Thoracic aorta (tissue), 2 donors: ENCODE results near the gene PYY. TPM values are rescaled to one million over a fixed set of nuclear protein-coding genes. Genes with fewer than 3 reads are reported as not detected.
"Not testable (repeated sequence)": the region's sequence is repeated elsewhere in the genome, so short reads cannot be mapped to it uniquely, and the experiment has no call there.

Source experiments
- ATAC-seq: fragments of 150-250 bp; one replicate; pipeline ENCODE4 v1.8.0; 2017; ENCODE audit warnings: low read depth; ENCODE audit not compliant: insufficient number of reproducible peaks, low FRiP score
- DNase-seq: peaks from one replicate; pipeline ENCODE4 v3.0.0-alpha.2; 2020; ENCODE audit warnings: low spot score
- H3K27ac ChIP-seq, 2 donors: fragments of 200-600 bp; sonication (generic); 1 replicate in 1 of 2; 2 replicates in 1 of 2; pipeline ENCODE4 v1.5.1; 2016; ENCODE audit warnings: mild to moderate bottlenecking in 2 of 2, moderate library complexity in 2 of 2
- H3K27me3 ChIP-seq: fragments of 200-600 bp; sonication (generic); replicated peaks from 2 replicates; pipeline ENCODE4 v1.6.0; 2016; ENCODE audit warnings: mild to moderate bottlenecking; ENCODE audit not compliant: insufficient read depth
- H3K36me3 ChIP-seq: fragments of 200-600 bp; sonication (generic); one replicate; pipeline ENCODE4 v1.5.1; 2016
- H3K4me1 ChIP-seq, 2 donors: fragments of 200-600 bp; sonication (generic); 1 replicate in 1 of 2; 2 replicates in 1 of 2; pipeline versions ENCODE4 v1.5.1 to v1.6.0; 2016; ENCODE audit warnings: low read depth in 2 of 2, mild to moderate bottlenecking in 1 of 2; ENCODE audit not compliant: control insufficient read depth in 1 of 2
- H3K4me3 ChIP-seq: fragments of 200-600 bp; sonication (generic); 2 replicates; pipeline ENCODE4 v1.5.1; 2016; ENCODE audit warnings: mild to moderate bottlenecking
- H3K9me3 ChIP-seq: fragments of 200-600 bp; sonication (generic); 2 replicates; pipeline ENCODE4 v1.5.1; 2016
- total RNA-seq, 2 donors: library from RNA; depleted of rRNA; stranded (reverse); fragments of >200 nt; gene quantifications; one replicate each; pipeline versions ENCODE4 v1.1.0 to v1.2.3, GENCODE V29; 2016
- TF ChIP-seq, protein P1 (sequence below): fragments of 200-600 bp; sonication (generic); IDR thresholded peaks from one replicate; pipeline ENCODE4 v1.5.1; 2019; ENCODE audit warnings: antibody characterized with exemption

The PYY gene
- total RNA-seq, 2 donors from 2014 or later, result not detected

DNA sequence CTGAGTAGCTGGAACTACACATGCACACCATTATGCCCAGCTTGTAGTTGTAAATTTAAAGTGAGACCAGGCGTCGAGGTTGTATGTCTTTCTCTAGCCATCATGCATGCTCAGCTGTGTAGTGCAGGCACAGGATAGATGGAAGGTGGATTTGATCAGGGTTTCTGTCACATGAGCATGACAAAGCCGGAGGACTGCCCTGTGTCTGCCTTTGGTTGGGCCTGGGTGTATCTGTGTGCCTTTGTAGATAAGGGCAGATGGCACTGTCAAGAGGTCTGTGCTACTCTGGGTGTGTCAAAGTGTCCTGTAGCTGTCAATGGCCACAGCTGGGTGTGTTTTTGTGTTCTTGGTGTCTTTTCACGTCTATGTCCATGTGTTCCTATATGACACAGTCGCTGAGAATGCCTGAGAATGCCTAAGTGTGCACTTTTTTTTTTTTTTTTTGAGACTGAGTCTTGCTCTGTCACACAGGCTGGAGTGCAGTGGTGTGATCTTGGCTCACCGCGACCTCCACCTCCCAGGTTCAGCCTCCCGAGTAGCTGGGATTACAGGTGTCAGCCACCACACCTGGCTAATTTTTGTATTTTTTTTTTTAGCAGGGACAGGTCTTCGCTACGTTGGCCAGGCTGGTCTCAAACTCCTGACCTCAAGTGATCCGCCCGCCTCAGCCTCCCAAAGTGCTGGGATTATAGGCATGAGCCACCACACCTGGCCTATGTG, 46.6 kb upstream of the PYY start:
- Histone ChIP-seq H3K9me3 (no peaks in the 10 kb centered on the region), H3K27me3 (peaks cover 4% of the 10 kb centered on the region), H3K4me3 (no peak overlapping the region), H3K4me1 (peaks cover 4 to 10% of the 10 kb centered on the region in 2 donors), H3K36me3 (no peaks in the 10 kb centered on the region), H3K27ac (no peak overlapping the region)
- DNase-seq (no peak), ATAC-seq (no peak)
- TF ChIP-seq, protein P1, sequence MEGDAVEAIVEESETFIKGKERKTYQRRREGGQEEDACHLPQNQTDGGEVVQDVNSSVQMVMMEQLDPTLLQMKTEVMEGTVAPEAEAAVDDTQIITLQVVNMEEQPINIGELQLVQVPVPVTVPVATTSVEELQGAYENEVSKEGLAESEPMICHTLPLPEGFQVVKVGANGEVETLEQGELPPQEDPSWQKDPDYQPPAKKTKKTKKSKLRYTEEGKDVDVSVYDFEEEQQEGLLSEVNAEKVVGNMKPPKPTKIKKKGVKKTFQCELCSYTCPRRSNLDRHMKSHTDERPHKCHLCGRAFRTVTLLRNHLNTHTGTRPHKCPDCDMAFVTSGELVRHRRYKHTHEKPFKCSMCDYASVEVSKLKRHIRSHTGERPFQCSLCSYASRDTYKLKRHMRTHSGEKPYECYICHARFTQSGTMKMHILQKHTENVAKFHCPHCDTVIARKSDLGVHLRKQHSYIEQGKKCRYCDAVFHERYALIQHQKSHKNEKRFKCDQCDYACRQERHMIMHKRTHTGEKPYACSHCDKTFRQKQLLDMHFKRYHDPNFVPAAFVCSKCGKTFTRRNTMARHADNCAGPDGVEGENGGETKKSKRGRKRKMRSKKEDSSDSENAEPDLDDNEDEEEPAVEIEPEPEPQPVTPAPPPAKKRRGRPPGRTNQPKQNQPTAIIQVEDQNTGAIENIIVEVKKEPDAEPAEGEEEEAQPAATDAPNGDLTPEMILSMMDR, result no peak

DNA sequence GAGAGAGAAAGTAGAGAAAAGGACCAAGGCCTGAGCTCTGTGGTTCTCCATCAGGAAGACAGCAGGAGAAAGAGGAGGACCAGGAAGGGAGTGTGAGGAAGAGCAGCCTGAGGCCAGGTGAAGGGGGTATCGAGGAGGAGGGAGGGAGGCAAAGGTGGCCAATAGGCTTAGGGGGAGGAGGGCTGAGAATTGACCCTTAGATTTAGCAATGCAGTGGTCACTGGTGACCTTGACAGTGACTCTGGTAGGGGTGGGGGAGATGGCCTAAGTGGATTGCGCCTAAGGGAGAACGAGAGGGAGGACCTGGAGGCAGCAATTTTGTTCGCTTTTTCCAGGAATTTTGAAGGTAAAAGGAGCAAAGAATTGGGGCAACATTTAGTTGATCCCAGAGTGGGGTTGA, 45.3 kb upstream of the PYY start:
- no peaks in the 10 kb centered on the region for H3K27me3 ChIP-seq
- no peak overlapping the region for H3K27ac ChIP-seq
- H3K36me3 ChIP-seq, result no peaks in the 10 kb centered on the region
- ATAC-seq, result no peak
- H3K4me3 ChIP-seq, result no peak overlapping the region
- TF ChIP-seq, protein P1, result no peak
- peaks cover 0 to 11% of the 10 kb centered on the region in 2 donors for H3K4me1 ChIP-seq
- DNase-seq, result no peak
- H3K9me3 ChIP-seq, result no peaks in the 10 kb centered on the region

DNA sequence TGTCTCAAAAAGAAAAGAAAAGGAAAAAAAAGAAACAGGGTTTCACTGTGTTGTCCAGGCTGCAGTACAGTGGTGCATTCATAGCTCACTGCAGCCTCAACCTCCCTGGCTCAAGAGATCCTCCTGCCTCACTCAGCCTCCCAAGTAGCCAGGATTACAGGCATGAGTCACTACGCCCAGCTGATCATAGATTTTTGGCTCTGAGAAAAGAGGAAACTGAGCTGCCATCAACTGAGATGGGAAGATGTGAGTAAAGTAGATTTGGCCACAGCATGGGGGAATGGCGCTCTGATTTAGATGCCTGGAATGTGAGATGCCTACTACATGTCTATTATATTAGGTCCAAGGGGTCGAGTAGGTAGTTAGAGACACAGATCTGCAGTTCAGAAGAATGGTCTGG, 44.8 kb upstream of the PYY start:
- Histone ChIP-seq H3K27ac (no peak overlapping the region), H3K27me3 (no peaks in the 10 kb centered on the region), H3K4me3 (no peak overlapping the region), H3K4me1 (peaks cover 0 to 11% of the 10 kb centered on the region in 2 donors), H3K36me3 (no peaks in the 10 kb centered on the region), H3K9me3 (no peaks in the 10 kb centered on the region)
- ATAC-seq, result no peak
- TF ChIP-seq, protein P1, result no peak
- no peak for DNase-seq

DNA sequence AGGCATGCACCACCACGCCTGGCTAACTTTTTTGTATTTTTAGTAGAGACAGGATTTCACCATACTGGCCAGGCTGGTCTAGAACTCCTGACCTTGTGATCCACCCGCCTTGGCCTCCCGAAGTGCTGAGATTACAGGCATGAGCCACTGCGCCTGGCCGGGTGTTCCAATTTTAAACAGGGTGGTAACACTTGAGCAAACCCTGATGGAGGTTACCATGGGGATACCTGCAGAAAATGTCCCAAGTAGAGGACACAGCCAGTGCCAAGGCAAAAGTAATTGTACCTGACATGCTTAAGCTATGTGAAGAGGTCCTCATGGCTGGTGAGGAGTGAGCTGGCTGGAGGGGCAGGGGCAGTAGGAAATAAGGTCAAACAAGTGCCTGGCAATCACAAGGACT, 43.4 kb upstream of the PYY start:
- H3K36me3 ChIP-seq, H3K27ac ChIP-seq, ATAC-seq, H3K27me3 ChIP-seq, H3K9me3 ChIP-seq, H3K4me3 ChIP-seq, DNase-seq: not testable (repeated sequence)
- H3K4me1 ChIP-seq, result peaks cover 0 to 11% of the 10 kb centered on the region in 2 donors

DNA sequence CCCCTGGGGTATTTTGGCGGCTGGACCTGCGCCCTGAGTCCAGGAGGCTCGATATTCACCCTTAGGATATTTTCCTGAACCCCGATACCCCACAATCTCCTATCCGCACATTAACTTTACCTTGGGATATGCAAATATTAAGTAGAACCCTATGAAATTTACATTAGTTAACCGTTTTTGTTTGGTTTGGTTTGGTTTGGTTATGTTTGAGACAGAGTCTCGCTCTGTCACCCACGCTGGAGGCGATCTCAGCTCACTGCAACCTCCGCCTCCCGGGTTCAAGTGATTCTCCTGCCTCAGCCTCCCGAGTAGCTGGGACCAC, 41.4 kb upstream of the PYY start:
- H3K27ac ChIP-seq, result no peak overlapping the region
- no peaks in the 10 kb centered on the region for H3K9me3 ChIP-seq
- H3K36me3 ChIP-seq, result no peaks in the 10 kb centered on the region
- DNase-seq, result no peak
- peaks cover 0 to 11% of the 10 kb centered on the region in 2 donors for H3K4me1 ChIP-seq
- TF ChIP-seq, protein P1, result no peak
- no peaks in the 10 kb centered on the region for H3K27me3 ChIP-seq
- H3K4me3 ChIP-seq, result no peak overlapping the region
- ATAC-seq, result no peak
